ENCODE measurements around the gene PEX11G. TPM values are rescaled to one million over a fixed set of nuclear protein-coding genes. Genes with fewer than 3 reads are reported as not detected.
A peak's percentile ranks its signal among the peaks of the same experiment; 100 is the strongest.

The PEX11G gene
- total RNA-seq, 4 donors from 2014 or later, result 2.9 to 5.2 (median 4.1) TPM

GRCh38 chr19:7489609-7490044 lies 792 bp upstream of the PEX11G start:
- 66% methylated on average over 11 of the region's 11 CpGs for WGBS
- Histone ChIP-seq H3K27ac (no peak overlapping the region), H3K4me3 (peak overlapping the region; percentile 71), H3K27me3 (no peaks in the 10 kb centered on the region), H3K36me3 (no peaks in the 10 kb centered on the region), H3K4me1 (peaks cover 24% of the 10 kb centered on the region), H3K9me3 (no peaks in the 10 kb centered on the region)
- DNase-seq (ENCODE audit: low spot score in 2 of 2), result no peak
- TF ChIP-seq POLR2AphosphoS5 (IDR thresholded peaks at IDR 0.05) (no peak), CTCF (IDR thresholded peaks at IDR 0.05) (no peak), POLR2A (IDR thresholded peaks at IDR 0.05) (no peak), EP300 (IDR thresholded peaks at IDR 0.05) (no peak)

DNA sequence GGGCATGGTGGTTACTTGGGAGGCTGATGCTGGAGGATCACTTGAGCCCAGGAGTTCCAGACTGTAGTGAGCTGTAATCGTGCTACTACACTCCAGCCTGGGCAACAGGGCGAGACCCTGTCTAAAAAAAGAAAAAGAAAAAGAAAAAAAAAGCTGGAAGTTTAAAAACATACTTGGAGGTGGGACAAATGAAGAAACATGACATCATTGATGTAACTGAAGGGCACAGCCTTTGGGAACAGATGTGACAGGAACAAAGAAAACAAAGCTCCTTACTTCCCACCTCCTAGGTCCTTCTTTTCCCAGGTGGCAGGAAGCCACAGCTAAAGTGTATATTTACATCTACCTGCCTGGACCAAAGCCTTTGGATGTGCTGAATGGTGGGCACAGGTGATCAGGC lies 1.9 kb downstream of the PEX11G start:
- H3K27ac ChIP-seq, result no peak overlapping the region
- whole genome bisulfite sequencing, result 78% methylated on average over 2 of the region's 2 CpGs

DNA sequence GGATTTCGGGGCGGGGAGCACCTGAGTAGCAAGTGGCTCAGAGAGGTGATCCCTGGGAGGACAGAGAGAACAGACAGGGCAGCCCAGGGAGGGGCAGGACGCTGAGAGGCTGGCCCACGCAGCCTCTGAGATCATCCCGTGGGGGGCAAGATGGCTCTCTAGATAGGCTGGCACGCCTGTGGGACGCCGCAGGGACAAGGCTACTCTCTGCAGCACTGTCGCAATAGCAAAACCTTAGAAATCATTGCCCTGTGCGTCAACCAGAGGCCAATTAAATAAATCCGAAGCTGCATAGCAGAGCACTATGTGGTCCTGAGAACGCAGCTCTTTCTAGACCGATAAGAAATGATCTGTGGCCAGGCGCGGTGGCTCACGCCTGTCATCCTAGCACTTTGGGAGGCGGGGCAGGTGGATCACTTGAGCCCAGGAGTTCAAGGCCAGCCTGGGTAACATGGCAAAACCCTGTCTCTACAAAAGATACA lies 5.1 kb downstream of the PEX11G start:
- WGBS, result 74% methylated on average over 17 of the region's 17 CpGs
- Histone ChIP-seq H3K4me3 (no peak overlapping the region), H3K9me3 (no peaks in the 10 kb centered on the region), H3K27ac (no peak overlapping the region), H3K36me3 (no peaks in the 10 kb centered on the region), H3K4me1 (peaks cover 32% of the 10 kb centered on the region), H3K27me3 (no peaks in the 10 kb centered on the region)
- TF ChIP-seq CTCF (IDR thresholded peaks at IDR 0.05) (no peak), POLR2A (IDR thresholded peaks at IDR 0.05) (no peak), POLR2AphosphoS5 (IDR thresholded peaks at IDR 0.05) (no peak), EP300 (IDR thresholded peaks at IDR 0.05) (no peak)
- DNase-seq (ENCODE audit: low spot score in 2 of 2), result no peak

More for the DNA sequence above, 1.9 kb downstream of the PEX11G start:
- Histone ChIP-seq H3K9me3 (no peaks in the 10 kb centered on the region), H3K4me3 (no peak overlapping the region), H3K36me3 (no peaks in the 10 kb centered on the region), H3K27me3 (no peaks in the 10 kb centered on the region), H3K4me1 (peaks cover 34% of the 10 kb centered on the region)
- TF ChIP-seq POLR2AphosphoS5 (IDR thresholded peaks at IDR 0.05) (no peak), EP300 (IDR thresholded peaks at IDR 0.05) (no peak), CTCF (IDR thresholded peaks at IDR 0.05) (no peak), POLR2A (IDR thresholded peaks at IDR 0.05) (no peak)
- DNase-seq (ENCODE audit: low spot score in 2 of 2), result no peak

DNA sequence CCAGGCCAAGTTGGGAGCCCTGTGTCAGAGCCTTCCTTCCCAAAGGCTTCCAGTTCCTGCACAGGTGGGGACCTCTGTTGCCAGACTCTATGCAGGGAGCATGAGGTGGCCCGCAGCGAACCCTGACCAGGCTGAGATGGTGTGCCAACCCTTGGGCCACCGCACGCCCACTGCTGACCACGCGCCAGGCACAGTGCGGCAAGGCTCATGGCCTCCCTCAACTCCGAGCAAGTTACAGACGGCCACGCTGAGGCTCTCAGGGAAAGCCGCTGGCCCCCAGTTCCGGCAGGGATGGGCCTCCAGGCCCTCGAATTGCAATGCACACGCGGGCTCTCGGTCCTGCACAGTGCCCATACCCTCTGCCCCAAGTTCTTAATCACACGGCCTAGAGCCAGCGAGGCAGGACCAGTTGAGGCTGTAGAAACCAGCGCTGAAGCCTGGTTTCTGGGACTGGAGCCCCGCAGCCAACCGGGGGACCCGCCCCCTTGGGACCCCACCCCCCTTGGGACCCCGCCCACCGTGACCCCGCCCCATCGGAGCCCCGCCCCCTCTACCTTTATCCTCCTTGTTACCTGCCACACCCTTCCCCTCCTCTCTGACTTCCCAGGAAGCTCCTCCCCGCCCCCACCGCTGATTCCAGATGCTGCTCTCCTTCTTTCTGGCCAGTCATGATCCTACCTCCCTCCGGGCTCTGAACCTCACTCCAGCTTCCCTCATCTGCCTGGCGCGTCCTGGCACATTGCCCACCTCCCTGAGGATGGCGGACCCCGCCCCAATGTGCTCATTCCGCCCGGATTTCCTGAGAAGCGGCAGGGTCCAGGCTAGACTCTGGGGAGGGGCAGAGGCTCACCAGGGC lies 6.0 kb downstream of the PEX11G start:
- H3K27ac ChIP-seq, result no peak overlapping the region
- H3K27me3 ChIP-seq, result no peaks in the 10 kb centered on the region
- H3K36me3 ChIP-seq, result no peaks in the 10 kb centered on the region
- DNase-seq (ENCODE audit: low spot score in 2 of 2), result no peak
- H3K4me3 ChIP-seq, result no peak overlapping the region
- 16% methylated on average over 17 of the region's 37 CpGs for WGBS
- no peaks in the 10 kb centered on the region for H3K9me3 ChIP-seq
- peaks cover 24% of the 10 kb centered on the region for H3K4me1 ChIP-seq
- TF ChIP-seq CTCF (IDR thresholded peaks at IDR 0.05), result no peak
- no peak for TF ChIP-seq POLR2AphosphoS5 (IDR thresholded peaks at IDR 0.05)
- no peak for TF ChIP-seq POLR2A (IDR thresholded peaks at IDR 0.05)
- no peak for TF ChIP-seq EP300 (IDR thresholded peaks at IDR 0.05)

- Histone ChIP-seq H3K27me3 (no peaks in the 10 kb centered on the region), H3K27ac (no peak overlapping the region), H3K4me3 (no peak overlapping the region), H3K4me1 (peaks cover 24% of the 10 kb centered on the region), H3K36me3 (no peaks in the 10 kb centered on the region), H3K9me3 (no peaks in the 10 kb centered on the region)
- no peak for TF ChIP-seq POLR2A (IDR thresholded peaks at IDR 0.05)
- no peak for TF ChIP-seq EP300 (IDR thresholded peaks at IDR 0.05)
- TF ChIP-seq CTCF (IDR thresholded peaks at IDR 0.05), result no peak
- TF ChIP-seq POLR2AphosphoS5 (IDR thresholded peaks at IDR 0.05), result no peak
- WGBS, result 77% methylated on average over 7 of the region's 7 CpGs
- no peak for DNase-seq (ENCODE audit: low spot score in 2 of 2)
These were observed 7.9 kb downstream of the PEX11G start for GRCh38 chr19:7480970-7481255.
